HEK293 (cell line): ENCODE data around the gene TEX19.
A peak's percentile ranks its signal among the peaks of the same experiment; 100 is the strongest.

Experiments used
- GFI1B ChIP-seq: fragments of 450-650 bp; formaldehyde crosslinking; IDR thresholded peaks from 2 replicates; pipeline ENCODE4 v1.5.1; 2016; ENCODE audit warnings: missing biosample characterization, missing genetic modification characterization
- HOXC10 ChIP-seq: sonication (generic); formaldehyde crosslinking; IDR thresholded peaks from 2 replicates; pipeline ENCODE4 v1.8.1; 2023; ENCODE audit warnings: mild to moderate bottlenecking, missing genetic modification reagents
- IKZF3 ChIP-seq: fragments of 450-650 bp; IDR thresholded peaks from 2 replicates; pipeline ENCODE4 v1.5.0; 2018; ENCODE audit warnings: missing biosample characterization, mild to moderate bottlenecking, missing genetic modification characterization, moderate library complexity
- MYNN ChIP-seq: fragments of 450-650 bp; formaldehyde crosslinking; IDR thresholded peaks from 2 replicates; pipeline ENCODE4 v1.5.1; 2016; ENCODE audit warnings: missing biosample characterization, missing genetic modification characterization, borderline replicate concordance
- PRDM4 ChIP-seq: fragments of 450-650 bp; formaldehyde crosslinking; IDR thresholded peaks from 2 replicates; pipeline ENCODE4 v1.5.1; 2017; ENCODE audit warnings: missing biosample characterization, missing genetic modification characterization
- PRDM6 ChIP-seq: fragments of 450-650 bp; formaldehyde crosslinking; IDR thresholded peaks from 2 replicates; pipeline ENCODE4 v1.5.1; 2017; ENCODE audit warnings: missing biosample characterization, missing genetic modification characterization
- SCRT1 ChIP-seq: fragments of 450-650 bp; formaldehyde crosslinking; IDR thresholded peaks from 2 replicates; pipeline ENCODE4 v1.5.1; 2016; ENCODE audit warnings: missing biosample characterization, missing genetic modification characterization, borderline replicate concordance
- SCRT2 ChIP-seq: fragments of 450-650 bp; formaldehyde crosslinking; IDR thresholded peaks from 2 replicates; pipeline ENCODE4 v1.5.1; 2016; ENCODE audit warnings: missing biosample characterization, missing genetic modification characterization
- SP7 ChIP-seq: fragments of 450-650 bp; formaldehyde crosslinking; IDR thresholded peaks from 2 replicates; pipeline ENCODE4 v1.5.1; 2016; ENCODE audit warnings: missing biosample characterization, missing genetic modification characterization
- ZBTB7A ChIP-seq: fragments of 450-650 bp; formaldehyde crosslinking; IDR thresholded peaks from 2 replicates; pipeline ENCODE4 v1.5.1; 2016; ENCODE audit warnings: low read depth, missing biosample characterization, missing genetic modification characterization
- ZFP41 ChIP-seq: fragments of 450-650 bp; formaldehyde crosslinking; IDR thresholded peaks from 2 replicates; pipeline ENCODE4 v1.5.1; 2016; ENCODE audit warnings: missing biosample characterization, missing genetic modification characterization, borderline replicate concordance
- ZFP69B ChIP-seq: fragments of 450-650 bp; formaldehyde crosslinking; IDR thresholded peaks from 2 replicates; pipeline ENCODE4 v1.5.1; 2016; ENCODE audit warnings: missing biosample characterization, missing genetic modification characterization
- ZNF146 ChIP-seq: fragments of 450-650 bp; formaldehyde crosslinking; IDR thresholded peaks from 2 replicates; pipeline ENCODE4 v1.5.1; 2016; ENCODE audit warnings: missing biosample characterization, missing genetic modification characterization
- ZNF202 ChIP-seq: fragments of 450-650 bp; formaldehyde crosslinking; IDR thresholded peaks from 2 replicates; pipeline ENCODE4 v1.5.1; 2016; ENCODE audit warnings: missing biosample characterization, missing genetic modification characterization, borderline replicate concordance
- ZNF214 ChIP-seq: fragments of 450-650 bp; formaldehyde crosslinking; IDR thresholded peaks from 2 replicates; pipeline ENCODE4 v1.5.1; 2017; ENCODE audit warnings: missing biosample characterization, mild to moderate bottlenecking, missing genetic modification characterization, borderline replicate concordance
- ZNF335 ChIP-seq: fragments of 450-650 bp; formaldehyde crosslinking; conservative IDR thresholded peaks from 2 replicates; pipeline ENCODE4 v1.5.1; 2016; ENCODE audit warnings: missing biosample characterization, missing genetic modification characterization
- ZNF341 ChIP-seq: fragments of 450-650 bp; formaldehyde crosslinking; IDR thresholded peaks from 2 replicates; pipeline ENCODE4; 2016; ENCODE audit warnings: low read depth, missing biosample characterization, missing genetic modification characterization
- ZNF600 ChIP-seq: fragments of 450-650 bp; formaldehyde crosslinking; IDR thresholded peaks from 2 replicates; pipeline ENCODE4 v1.5.1; 2016; ENCODE audit warnings: missing biosample characterization, missing genetic modification characterization
- ZNF610 ChIP-seq: fragments of 450-650 bp; formaldehyde crosslinking; IDR thresholded peaks from 2 replicates; pipeline ENCODE4 v1.5.1; 2016; ENCODE audit warnings: missing biosample characterization, missing genetic modification characterization, borderline replicate concordance
- ZNF623 ChIP-seq: fragments of 450-650 bp; formaldehyde crosslinking; IDR thresholded peaks from 2 replicates; pipeline ENCODE4 v1.5.1; 2016; ENCODE audit warnings: missing biosample characterization, missing genetic modification characterization
- ZNF660 ChIP-seq: fragments of 450-650 bp; IDR thresholded peaks from 2 replicates; pipeline ENCODE4 v1.5.1; 2018; ENCODE audit warnings: missing biosample characterization, mild to moderate bottlenecking, missing genetic modification characterization
- ZNF664 ChIP-seq: fragments of 450-650 bp; formaldehyde crosslinking; IDR thresholded peaks from 2 replicates; pipeline ENCODE4 v1.5.1; 2016; ENCODE audit warnings: missing biosample characterization, missing genetic modification characterization
- ZNF701 ChIP-seq: fragments of 450-650 bp; formaldehyde crosslinking; IDR thresholded peaks from 2 replicates; pipeline ENCODE4 v1.5.1; 2016; ENCODE audit warnings: missing biosample characterization, missing genetic modification characterization
- ZSCAN23 ChIP-seq: fragments of 450-650 bp; formaldehyde crosslinking; IDR thresholded peaks from 2 replicates; pipeline ENCODE4 v1.5.1; 2016; ENCODE audit warnings: missing biosample characterization, missing genetic modification characterization
- TF ChIP-seq, protein P1 (sequence below): fragments of 450-650 bp; formaldehyde crosslinking; IDR thresholded peaks from 2 replicates; pipeline ENCODE4 v1.5.1; 2016; ENCODE audit warnings: missing biosample characterization, missing genetic modification characterization
- TF ChIP-seq, protein P2 (sequence below): fragments of 450-650 bp; formaldehyde crosslinking; IDR thresholded peaks from 2 replicates; pipeline ENCODE4 v1.5.1; 2017; ENCODE audit warnings: missing biosample characterization, missing genetic modification characterization
- TF ChIP-seq, protein P3 (sequence below): fragments of 450-650 bp; formaldehyde crosslinking; optimal IDR thresholded peaks from 2 replicates; pipeline ENCODE3; 2016; ENCODE audit warnings: missing biosample characterization, mild to moderate bottlenecking, missing genetic modification characterization
- TF ChIP-seq, protein P4 (sequence below): fragments of 450-650 bp; formaldehyde crosslinking; IDR thresholded peaks from 2 replicates; pipeline ENCODE4 v1.5.1; 2017; ENCODE audit warnings: missing biosample characterization, missing genetic modification characterization

The TEX19 gene

GRCh38 chr17:82338858-82339633, 20.0 kb upstream of the TEX19 start (continued):
- no peak for TF ChIP-seq ZFP41
- TF ChIP-seq HOXC10 (CRISPR knock-in tag), result no peak
- no peak for TF ChIP-seq ZNF664 (tag by site-specific recombination)
- TF ChIP-seq GFI1B (tag by site-specific recombination), result no peak
- no peak for TF ChIP-seq ZSCAN23 (tag by site-specific recombination)
- no peak for TF ChIP-seq ZNF214
- TF ChIP-seq, protein P1, sequence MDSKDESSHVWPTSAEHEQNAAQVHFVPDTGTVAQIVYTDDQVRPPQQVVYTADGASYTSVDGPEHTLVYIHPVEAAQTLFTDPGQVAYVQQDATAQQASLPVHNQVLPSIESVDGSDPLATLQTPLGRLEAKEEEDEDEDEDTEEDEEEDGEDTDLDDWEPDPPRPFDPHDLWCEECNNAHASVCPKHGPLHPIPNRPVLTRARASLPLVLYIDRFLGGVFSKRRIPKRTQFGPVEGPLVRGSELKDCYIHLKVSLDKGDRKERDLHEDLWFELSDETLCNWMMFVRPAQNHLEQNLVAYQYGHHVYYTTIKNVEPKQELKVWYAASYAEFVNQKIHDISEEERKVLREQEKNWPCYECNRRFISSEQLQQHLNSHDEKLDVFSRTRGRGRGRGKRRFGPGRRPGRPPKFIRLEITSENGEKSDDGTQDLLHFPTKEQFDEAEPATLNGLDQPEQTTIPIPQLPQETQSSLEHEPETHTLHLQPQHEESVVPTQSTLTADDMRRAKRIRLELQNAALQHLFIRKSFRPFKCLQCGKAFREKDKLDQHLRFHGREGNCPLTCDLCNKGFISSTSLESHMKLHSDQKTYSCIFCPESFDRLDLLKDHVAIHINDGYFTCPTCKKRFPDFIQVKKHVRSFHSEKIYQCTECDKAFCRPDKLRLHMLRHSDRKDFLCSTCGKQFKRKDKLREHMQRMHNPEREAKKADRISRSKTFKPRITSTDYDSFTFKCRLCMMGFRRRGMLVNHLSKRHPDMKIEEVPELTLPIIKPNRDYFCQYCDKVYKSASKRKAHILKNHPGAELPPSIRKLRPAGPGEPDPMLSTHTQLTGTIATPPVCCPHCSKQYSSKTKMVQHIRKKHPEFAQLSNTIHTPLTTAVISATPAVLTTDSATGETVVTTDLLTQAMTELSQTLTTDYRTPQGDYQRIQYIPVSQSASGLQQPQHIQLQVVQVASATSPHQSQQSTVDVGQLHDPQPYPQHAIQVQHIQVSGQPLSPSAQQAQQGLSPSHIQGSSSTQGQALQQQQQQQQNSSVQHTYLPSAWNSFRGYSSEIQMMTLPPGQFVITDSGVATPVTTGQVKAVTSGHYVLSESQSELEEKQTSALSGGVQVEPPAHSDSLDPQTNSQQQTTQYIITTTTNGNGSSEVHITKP (tag by site-specific recombination), result peak; percentile 68; the same call in 1 of the 2 replicates
- TF ChIP-seq SP7 (tag by site-specific recombination), result peak; percentile 70
- TF ChIP-seq ZNF335 (tag by site-specific recombination), result peak; percentile 61
- 0 out of 2 replicates have a peak, but pooled peaks have one; percentile 10 for TF ChIP-seq ZBTB7A (tag by site-specific recombination)
- peak; percentile 86 for TF ChIP-seq ZNF600 (tag by site-specific recombination)
- TF ChIP-seq, protein P2, sequence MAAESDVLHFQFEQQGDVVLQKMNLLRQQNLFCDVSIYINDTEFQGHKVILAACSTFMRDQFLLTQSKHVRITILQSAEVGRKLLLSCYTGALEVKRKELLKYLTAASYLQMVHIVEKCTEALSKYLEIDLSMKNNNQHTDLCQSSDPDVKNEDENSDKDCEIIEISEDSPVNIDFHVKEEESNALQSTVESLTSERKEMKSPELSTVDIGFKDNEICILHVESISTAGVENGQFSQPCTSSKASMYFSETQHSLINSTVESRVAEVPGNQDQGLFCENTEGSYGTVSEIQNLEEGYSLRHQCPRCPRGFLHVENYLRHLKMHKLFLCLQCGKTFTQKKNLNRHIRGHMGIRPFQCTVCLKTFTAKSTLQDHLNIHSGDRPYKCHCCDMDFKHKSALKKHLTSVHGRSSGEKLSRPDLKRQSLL (tag by site-specific recombination), result no peak
- 0 out of 2 replicates have a peak, but pooled peaks have one; percentile 36 for TF ChIP-seq PRDM6 (tag by site-specific recombination)
- TF ChIP-seq SCRT2 (tag by site-specific recombination), result peak; percentile 58; the same call in 1 of the 2 replicates
- peak; percentile 6; the same call in 1 of the 2 replicates for TF ChIP-seq PRDM4 (tag by site-specific recombination)
- no peak for TF ChIP-seq ZNF202 (tag by site-specific recombination)
- TF ChIP-seq ZNF610 (tag by site-specific recombination), result no peak
- no peak for TF ChIP-seq ZNF701 (tag by site-specific recombination)
- TF ChIP-seq ZNF146 (tag by site-specific recombination), result no peak
- TF ChIP-seq ZNF660 (tag by site-specific recombination), result 0 out of 2 replicates have a peak, but pooled peaks have one; percentile 37
- TF ChIP-seq IKZF3 (tag by site-specific recombination), result peak; percentile 71
- TF ChIP-seq MYNN (tag by site-specific recombination), result peak; percentile 100
- no peak for TF ChIP-seq ZNF341 (tag by site-specific recombination)
- 0 out of 2 replicates have a peak, but pooled peaks have one; percentile 29 for TF ChIP-seq SCRT1 (tag by site-specific recombination)
- TF ChIP-seq, protein P3, sequence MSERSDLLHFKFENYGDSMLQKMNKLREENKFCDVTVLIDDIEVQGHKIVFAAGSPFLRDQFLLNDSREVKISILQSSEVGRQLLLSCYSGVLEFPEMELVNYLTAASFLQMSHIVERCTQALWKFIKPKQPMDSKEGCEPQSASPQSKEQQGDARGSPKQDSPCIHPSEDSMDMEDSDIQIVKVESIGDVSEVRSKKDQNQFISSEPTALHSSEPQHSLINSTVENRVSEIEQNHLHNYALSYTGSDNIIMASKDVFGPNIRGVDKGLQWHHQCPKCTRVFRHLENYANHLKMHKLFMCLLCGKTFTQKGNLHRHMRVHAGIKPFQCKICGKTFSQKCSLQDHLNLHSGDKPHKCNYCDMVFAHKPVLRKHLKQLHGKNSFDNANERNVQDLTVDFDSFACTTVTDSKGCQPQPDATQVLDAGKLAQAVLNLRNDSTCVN (tag by site-specific recombination), result peak; percentile 47
- peak; percentile 75; the same call in 1 of the 2 replicates for TF ChIP-seq ZFP69B (tag by site-specific recombination)
- TF ChIP-seq, protein P4, sequence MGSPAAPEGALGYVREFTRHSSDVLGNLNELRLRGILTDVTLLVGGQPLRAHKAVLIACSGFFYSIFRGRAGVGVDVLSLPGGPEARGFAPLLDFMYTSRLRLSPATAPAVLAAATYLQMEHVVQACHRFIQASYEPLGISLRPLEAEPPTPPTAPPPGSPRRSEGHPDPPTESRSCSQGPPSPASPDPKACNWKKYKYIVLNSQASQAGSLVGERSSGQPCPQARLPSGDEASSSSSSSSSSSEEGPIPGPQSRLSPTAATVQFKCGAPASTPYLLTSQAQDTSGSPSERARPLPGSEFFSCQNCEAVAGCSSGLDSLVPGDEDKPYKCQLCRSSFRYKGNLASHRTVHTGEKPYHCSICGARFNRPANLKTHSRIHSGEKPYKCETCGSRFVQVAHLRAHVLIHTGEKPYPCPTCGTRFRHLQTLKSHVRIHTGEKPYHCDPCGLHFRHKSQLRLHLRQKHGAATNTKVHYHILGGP, result peak; percentile 94
- TF ChIP-seq ZNF623 (tag by site-specific recombination), result no peak
